ENCODE measurements around the gene WNT9B.

DNA sequence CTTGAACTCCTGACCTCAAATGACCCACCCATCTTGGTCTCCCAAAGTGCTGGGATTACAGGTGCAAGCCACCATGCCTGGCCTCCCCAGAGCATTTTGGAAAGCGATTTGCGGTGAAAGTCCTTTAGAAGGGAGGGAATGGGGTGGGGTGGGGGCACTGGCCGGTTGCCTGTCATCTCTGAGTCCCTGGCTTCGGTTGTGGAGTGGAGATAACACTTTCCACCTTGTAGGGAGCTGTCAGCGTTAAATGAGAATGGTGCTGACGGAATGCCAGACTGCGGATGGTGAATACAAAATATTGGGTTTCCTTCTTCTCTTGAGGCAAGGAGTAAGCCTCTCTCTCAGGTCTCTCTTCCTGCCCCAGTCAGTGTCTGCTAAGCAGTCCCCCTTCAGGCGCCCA, 27.7 kb upstream of the WNT9B start:
- TF ChIP-seq, protein P1, sequence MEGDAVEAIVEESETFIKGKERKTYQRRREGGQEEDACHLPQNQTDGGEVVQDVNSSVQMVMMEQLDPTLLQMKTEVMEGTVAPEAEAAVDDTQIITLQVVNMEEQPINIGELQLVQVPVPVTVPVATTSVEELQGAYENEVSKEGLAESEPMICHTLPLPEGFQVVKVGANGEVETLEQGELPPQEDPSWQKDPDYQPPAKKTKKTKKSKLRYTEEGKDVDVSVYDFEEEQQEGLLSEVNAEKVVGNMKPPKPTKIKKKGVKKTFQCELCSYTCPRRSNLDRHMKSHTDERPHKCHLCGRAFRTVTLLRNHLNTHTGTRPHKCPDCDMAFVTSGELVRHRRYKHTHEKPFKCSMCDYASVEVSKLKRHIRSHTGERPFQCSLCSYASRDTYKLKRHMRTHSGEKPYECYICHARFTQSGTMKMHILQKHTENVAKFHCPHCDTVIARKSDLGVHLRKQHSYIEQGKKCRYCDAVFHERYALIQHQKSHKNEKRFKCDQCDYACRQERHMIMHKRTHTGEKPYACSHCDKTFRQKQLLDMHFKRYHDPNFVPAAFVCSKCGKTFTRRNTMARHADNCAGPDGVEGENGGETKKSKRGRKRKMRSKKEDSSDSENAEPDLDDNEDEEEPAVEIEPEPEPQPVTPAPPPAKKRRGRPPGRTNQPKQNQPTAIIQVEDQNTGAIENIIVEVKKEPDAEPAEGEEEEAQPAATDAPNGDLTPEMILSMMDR (IDR thresholded peaks at IDR 0.05), result no peak
- TF ChIP-seq EZH2 (IDR thresholded peaks at IDR 0.05) (no peak), EZH2phosphoT487 (IDR thresholded peaks at IDR 0.05) (no peak)
